Stomach (tissue), 9 donors: ENCODE results near the gene EML5. TPM values are rescaled to one million over a fixed set of nuclear protein-coding genes. Genes with fewer than 3 reads are reported as not detected.

Experiments used
- DNase-seq, 2 donors: peaks; one replicate each; pipeline versions ENCODE4 v3.0.0 to v3.0.0-alpha.2; 2013 to 2019
- H3K27ac ChIP-seq, 5 donors: fragments of 200-600 bp in 4 of 5; sonication (generic) in 4 of 5; one replicate each; pipeline ENCODE4 v1.5.1; 2013 to 2019; ENCODE audit warnings: mild to moderate bottlenecking in 1 of 5, moderate library complexity in 1 of 5
- H3K27me3 ChIP-seq, 3 donors: fragments of 200-600 bp; sonication (generic); one replicate each; pipeline ENCODE4 v1.5.1; 2017 to 2019; ENCODE audit warnings: mixed run types in 1 of 3
- H3K36me3 ChIP-seq, 4 donors: fragments of 200-600 bp; sonication (generic); 1 replicate in 3 of 4; 2 replicates in 1 of 4; pipeline ENCODE4 v1.5.1; 2016 to 2019
- H3K4me1 ChIP-seq, 4 donors: fragments of 200-600 bp; sonication (generic); one replicate each; pipeline ENCODE4 v1.5.1; 2016 to 2019
- H3K4me3 ChIP-seq, 4 donors: fragments of 200-600 bp; sonication (generic) in 3 of 4; one replicate each; pipeline ENCODE4 v1.5.1; 2016 to 2019; ENCODE audit warnings: mild to moderate bottlenecking in 1 of 4
- H3K9me3 ChIP-seq, 4 donors: fragments of 200-600 bp; sonication (generic); one replicate each; pipeline ENCODE4 v1.5.1; 2016 to 2019
- EP300 ChIP-seq: sonication (generic); formaldehyde crosslinking; IDR thresholded peaks from one replicate; pipeline ENCODE4 v1.6.1; 2017; ENCODE audit warnings: antibody characterized with exemption
- POLR2A ChIP-seq, 4 donors: fragments of 450-650 bp; IDR thresholded peaks; one replicate each; pipeline ENCODE4 v1.6.1; 2016; ENCODE audit warnings: antibody characterized with exemption in 4 of 4, control low read depth in 2 of 4, mild to moderate bottlenecking in 1 of 4, moderate library complexity in 1 of 4
- POLR2AphosphoS5 ChIP-seq, 3 donors: sonication (generic); formaldehyde crosslinking; IDR thresholded peaks; one replicate each; pipeline ENCODE4 v1.6.1; 2016; ENCODE audit warnings: antibody characterized with exemption in 3 of 3
- WGBS, 5 donors: extraction: QIAGEN DNeasy Blood & Tissue Kit in 3 of 5; methylation state at CpG; one replicate each; pipeline versions ENCODE4 v1.1.5 to v1.1.7; 2013 to 2018; 5-methylcytosine and 5-hydroxymethylcytosine counted together
- intact Hi-C: fragments of 100-400 bp; cut with DNase I; formaldehyde crosslinking; loops from one replicate; pipeline ENCODE4 v1.15.1; 2023; ENCODE audit warnings: low total_unique reads
- polyA plus RNA-seq, 3 donors: library from polyadenylated mRNA; stranded (reverse); fragments of 200-250 nt; gene quantifications; one replicate each; pipeline ENCODE4 v1.2.3, GENCODE V29; 2013
- total RNA-seq, 5 donors: library from RNA; depleted of rRNA; stranded (reverse); fragments of >200 nt; gene quantifications; one replicate each; pipeline versions ENCODE4 v1.1.0 to v1.2.3, GENCODE V29; 2014 to 2016
- TF ChIP-seq, protein P1 (sequence below), 7 experiments: fragments of 450-650 bp in 4 of 7; fragments of 200-600 bp in 3 of 7; sonication (generic) in 3 of 7; IDR thresholded peaks; one replicate each; pipeline ENCODE4 v1.5.1; 2016 to 2019; ENCODE audit warnings: antibody characterized with exemption in 7 of 7, control low read depth in 2 of 7, mild to moderate bottlenecking in 1 of 7
- donor health status: healthy with polysubstance abuse.
- donor health status: Bipolar disorder and iron deficiency.
- donor health status: healthy.

The EML5 gene
- total and polyA plus RNA-seq, 8 donors = 0.19 to 10.3 (median 0.92) TPM; not detected in 1

DNA sequence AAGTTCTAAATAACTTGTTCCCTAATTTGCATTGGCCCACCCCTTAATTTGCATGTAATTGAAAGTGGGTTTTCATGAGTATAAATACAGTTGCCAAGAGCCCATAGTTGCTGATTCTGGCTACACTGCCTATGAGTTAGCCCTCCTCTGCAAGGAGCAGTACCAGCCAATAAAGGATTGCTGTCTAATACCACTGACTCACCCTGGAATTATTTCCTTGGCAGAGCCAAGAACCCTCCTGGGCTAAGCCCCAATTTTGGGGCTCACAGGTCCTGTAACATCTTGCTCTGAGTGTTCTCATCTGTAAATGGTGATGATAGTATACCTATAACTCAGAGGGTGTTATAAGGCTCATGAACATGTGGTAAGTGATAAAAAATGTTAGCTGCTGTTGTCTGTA lies 38.5 kb upstream of the EML5 start:
- Histone ChIP-seq H3K36me3 (no peaks in the 10 kb centered on the region), H3K27me3 (no peaks in the 10 kb centered on the region), H3K4me1 (peaks cover 0 to 47% (median 23%) of the 10 kb centered on the region in 4 donors), H3K4me3 (no peak overlapping the region), H3K9me3 (no peaks in the 10 kb centered on the region), H3K27ac (no peak overlapping the region)
- TF ChIP-seq, protein P1, sequence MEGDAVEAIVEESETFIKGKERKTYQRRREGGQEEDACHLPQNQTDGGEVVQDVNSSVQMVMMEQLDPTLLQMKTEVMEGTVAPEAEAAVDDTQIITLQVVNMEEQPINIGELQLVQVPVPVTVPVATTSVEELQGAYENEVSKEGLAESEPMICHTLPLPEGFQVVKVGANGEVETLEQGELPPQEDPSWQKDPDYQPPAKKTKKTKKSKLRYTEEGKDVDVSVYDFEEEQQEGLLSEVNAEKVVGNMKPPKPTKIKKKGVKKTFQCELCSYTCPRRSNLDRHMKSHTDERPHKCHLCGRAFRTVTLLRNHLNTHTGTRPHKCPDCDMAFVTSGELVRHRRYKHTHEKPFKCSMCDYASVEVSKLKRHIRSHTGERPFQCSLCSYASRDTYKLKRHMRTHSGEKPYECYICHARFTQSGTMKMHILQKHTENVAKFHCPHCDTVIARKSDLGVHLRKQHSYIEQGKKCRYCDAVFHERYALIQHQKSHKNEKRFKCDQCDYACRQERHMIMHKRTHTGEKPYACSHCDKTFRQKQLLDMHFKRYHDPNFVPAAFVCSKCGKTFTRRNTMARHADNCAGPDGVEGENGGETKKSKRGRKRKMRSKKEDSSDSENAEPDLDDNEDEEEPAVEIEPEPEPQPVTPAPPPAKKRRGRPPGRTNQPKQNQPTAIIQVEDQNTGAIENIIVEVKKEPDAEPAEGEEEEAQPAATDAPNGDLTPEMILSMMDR (IDR thresholded peaks at IDR 0.05) = no peak
- no peak for TF ChIP-seq POLR2A (IDR thresholded peaks at IDR 0.05)
- no peak for TF ChIP-seq POLR2AphosphoS5 (IDR thresholded peaks at IDR 0.05)
- TF ChIP-seq EP300 = no peak
- intact Hi-C loops = no loop called here
- DNase-seq = no peak

DNA sequence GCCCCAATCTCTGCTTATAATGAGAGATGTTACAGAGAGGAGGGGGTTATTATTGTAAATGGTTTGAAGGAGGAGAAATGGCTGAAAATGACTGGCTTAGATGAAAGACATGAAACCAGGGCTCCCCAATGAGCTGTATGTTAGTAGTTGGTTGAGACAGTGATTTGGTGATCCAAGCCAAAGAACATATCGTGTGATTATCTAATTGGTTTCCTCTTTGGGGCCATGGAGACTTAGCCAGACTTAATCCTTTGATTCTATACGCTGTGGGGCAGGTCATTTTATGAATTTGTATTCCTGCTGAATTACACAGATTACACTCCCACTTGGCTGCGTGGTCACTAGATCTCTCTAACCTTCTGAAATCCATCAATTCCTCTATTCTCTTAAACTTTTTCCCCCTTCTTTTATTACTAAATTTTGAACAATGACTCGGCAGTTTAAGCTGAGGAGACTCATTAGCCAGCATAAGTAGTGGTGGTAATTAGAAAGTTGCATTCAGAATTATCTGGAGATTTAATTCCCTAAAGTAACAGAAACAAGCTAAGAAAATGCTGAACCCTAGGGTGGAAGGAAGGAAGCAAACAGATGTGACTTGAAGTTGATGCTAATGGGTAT lies 37.0 kb upstream of the EML5 start:
- H3K4me3 ChIP-seq = no peak overlapping the region
- 80 to 90% (median 83%) methylated on average over 4 of the region's 4 CpGs for WGBS, 5 donors
- peaks cover 5 to 44% (median 25%) of the 10 kb centered on the region in 4 donors for H3K4me1 ChIP-seq
- H3K36me3 ChIP-seq = no peaks in the 10 kb centered on the region
- intact Hi-C loops = no loop called here
- H3K9me3 ChIP-seq = no peaks in the 10 kb centered on the region
- H3K27ac ChIP-seq = no peak overlapping the region
- H3K27me3 ChIP-seq = no peaks in the 10 kb centered on the region
- DNase-seq = no peak
- TF ChIP-seq, protein P1 (IDR thresholded peaks at IDR 0.05) = no peak
- TF ChIP-seq POLR2A (IDR thresholded peaks at IDR 0.05) (no peak), EP300 (no peak), POLR2AphosphoS5 (IDR thresholded peaks at IDR 0.05) (no peak)

DNA sequence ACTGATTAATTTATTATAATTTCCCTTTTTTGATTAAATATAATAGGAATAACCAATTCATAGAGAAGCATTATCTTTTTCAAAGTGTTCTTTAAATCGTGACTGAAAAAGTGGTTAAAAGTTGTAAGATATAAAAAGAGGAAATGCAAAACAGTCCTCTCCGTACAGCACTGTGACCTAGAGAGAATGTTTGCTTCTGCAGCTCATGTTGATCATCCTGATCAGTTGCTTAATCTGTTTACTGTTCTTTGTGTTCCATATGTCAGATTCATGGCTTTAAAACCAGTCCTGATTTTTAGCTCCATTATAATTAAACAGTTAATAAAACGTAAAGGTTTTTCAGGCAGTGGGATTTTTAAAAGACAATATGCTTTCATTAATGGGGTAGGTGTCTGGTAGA lies 36.4 kb upstream of the EML5 start:
- intact Hi-C loops = no loop called here
- Histone ChIP-seq H3K36me3 (no peaks in the 10 kb centered on the region), H3K4me1 (peaks cover 0 to 39% (median 24%) of the 10 kb centered on the region in 4 donors), H3K4me3 (no peak overlapping the region), H3K27me3 (no peaks in the 10 kb centered on the region), H3K27ac (no peak overlapping the region), H3K9me3 (no peaks in the 10 kb centered on the region)
- TF ChIP-seq, protein P1 (IDR thresholded peaks at IDR 0.05) = no peak
- WGBS, 5 donors = 35 to 42% (median 36%) methylated on average over 3 of the region's 3 CpGs
- no peak for DNase-seq

DNA sequence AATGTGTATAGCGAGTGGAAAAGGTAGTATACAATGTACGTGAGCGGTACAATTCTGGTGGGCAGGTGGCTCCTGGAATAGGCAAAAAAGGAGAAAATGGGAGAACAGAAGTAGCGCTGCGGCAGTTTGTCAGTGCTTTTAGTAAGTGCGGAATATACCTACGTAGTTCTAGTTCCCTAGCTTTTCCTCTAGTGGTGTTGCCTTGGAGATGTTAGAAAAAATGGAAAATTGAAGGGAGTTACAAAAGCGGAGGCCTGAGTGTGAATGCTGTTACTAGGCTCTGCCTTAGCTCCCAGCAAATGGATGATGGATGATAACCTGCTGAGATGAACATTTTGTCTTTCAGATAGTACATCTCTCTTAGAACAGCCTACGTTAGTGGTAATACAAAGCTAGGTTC lies 32.8 kb upstream of the EML5 start:
- no peaks in the 10 kb centered on the region for H3K27me3 ChIP-seq
- H3K27ac ChIP-seq = no peak overlapping the region
- no peaks in the 10 kb centered on the region for H3K36me3 ChIP-seq
- peaks cover 0 to 32% (median 18%) of the 10 kb centered on the region in 4 donors for H3K4me1 ChIP-seq
- TF ChIP-seq POLR2A (IDR thresholded peaks at IDR 0.05) (no peak), EP300 (no peak), POLR2AphosphoS5 (IDR thresholded peaks at IDR 0.05) (no peak)
- TF ChIP-seq, protein P1 (IDR thresholded peaks at IDR 0.05) = no peak
- intact Hi-C loops = no loop called here
- no peaks in the 10 kb centered on the region for H3K9me3 ChIP-seq
- WGBS, 5 donors = 91 to 97% (median 94%) methylated on average over 9 of the region's 9 CpGs
- peak overlapping the region in 3 of 4 donors; percentile 69 to 87 (median 82) for H3K4me3 ChIP-seq
- peak in 1 of 2 donors; percentile 25 for DNase-seq
